ENCODE data around the gene DDAH1.

GRCh38 chr1:85494074-85494903 lies 29.3 kb upstream of the DDAH1 start:
- TF ChIP-seq POLR2A (IDR thresholded peaks at IDR 0.05; ENCODE audit: low read depth, low read length): no peak
- TF ChIP-seq TAF1 (IDR thresholded peaks at IDR 0.05; ENCODE audit: low read depth, low read length): no peak
- no peak for TF ChIP-seq POLR2AphosphoS5 (IDR thresholded peaks at IDR 0.05; ENCODE audit: low read depth, low read length)
- TF ChIP-seq POU2F2 (IDR thresholded peaks at IDR 0.05; ENCODE audit: low read depth, low read length): no peak
- no peak for TF ChIP-seq SPI1 (IDR thresholded peaks at IDR 0.05; ENCODE audit: low read depth, low read length)

Data from GM12891 (cell line).